Skin epidermis (tissue), 12 donors: ENCODE measurements around the gene SCAP.
"Not testable (repeated sequence)": the region's sequence is repeated elsewhere in the genome, so short reads cannot be mapped to it uniquely, and the experiment has no call there.

Experiments used
- H3K27ac ChIP-seq, 21 experiments: fragments of 200-600 bp; sonication (generic) in 11 of 21; one replicate each; pipeline ENCODE4 v1.5.0; 2020; ENCODE audit warnings: mild to moderate bottlenecking in 3 of 21, inconsistent platforms in 2 of 21, moderate library complexity in 2 of 21
- H3K4me3 ChIP-seq, 7 experiments: fragments of 200-600 bp; sonication (generic) in 2 of 7; one replicate each; pipeline ENCODE4 v1.5.0; 2020; ENCODE audit warnings: inconsistent platforms in 2 of 7, mild to moderate bottlenecking in 2 of 7, moderate library complexity in 1 of 7

Gene SCAP

DNA sequence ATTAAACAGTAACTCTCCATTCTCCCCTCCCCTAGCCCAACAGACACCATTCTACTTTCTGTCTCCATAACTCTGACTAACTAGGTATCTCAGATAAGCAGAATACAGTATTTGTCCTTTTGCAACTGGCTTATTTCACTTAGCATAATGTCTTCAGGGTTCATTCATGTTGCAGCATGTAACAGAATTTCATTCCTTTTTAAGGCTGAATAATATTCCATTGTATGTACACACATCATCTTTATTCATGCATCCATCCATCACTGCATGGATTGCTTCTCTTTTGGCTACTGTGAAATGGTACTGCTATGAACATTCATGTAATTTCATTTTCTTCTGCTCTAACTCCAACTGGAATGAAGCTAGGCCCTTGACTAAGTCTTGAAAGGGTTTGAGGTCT, 96.9 kb downstream of the SCAP start:
- no peak overlapping the region for H3K4me3 ChIP-seq
- no peak overlapping the region for H3K27ac ChIP-seq

DNA sequence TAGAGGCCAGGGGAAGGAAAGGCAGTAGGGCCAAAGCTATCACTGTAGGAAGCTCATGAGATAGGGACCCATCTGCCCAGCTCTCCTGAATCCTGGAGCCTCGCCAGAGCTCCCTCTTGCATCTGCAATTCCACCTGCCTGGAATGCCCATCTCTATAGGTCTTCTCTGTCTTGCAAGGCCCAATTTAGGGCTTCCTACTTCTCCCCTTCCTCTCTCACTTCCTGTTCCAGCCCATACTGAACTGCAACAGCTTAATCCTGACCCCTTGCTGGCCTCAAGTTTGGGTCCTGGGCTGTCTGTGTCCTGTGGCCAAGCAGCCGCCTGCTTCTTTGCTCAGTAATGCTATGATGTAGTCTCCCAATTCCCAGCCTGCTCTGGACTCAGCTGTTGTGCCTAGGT, 98.6 kb downstream of the SCAP start:
- H3K27ac ChIP-seq = no peak overlapping the region
- H3K4me3 ChIP-seq = no peak overlapping the region

DNA sequence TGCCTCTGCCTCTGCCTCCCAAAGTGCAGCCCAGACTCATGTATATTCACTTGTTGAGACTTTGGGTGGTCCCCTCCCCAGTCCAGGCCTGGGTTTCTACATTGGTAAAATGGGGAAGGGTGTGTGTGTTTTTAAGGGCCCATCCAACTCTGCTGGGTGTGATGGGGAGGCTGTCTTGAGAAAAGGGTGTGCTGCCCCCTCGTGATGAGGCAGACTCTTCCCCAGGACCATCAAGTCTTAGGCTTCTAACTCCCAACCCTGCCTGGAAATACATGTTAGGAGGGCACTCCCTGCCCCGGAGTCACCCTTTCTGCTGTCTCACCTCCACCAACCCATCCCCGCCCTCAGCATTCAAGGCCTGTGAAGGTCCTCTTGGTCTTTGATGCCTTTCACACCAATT, 99.3 kb downstream of the SCAP start:
- Histone ChIP-seq H3K27ac (no peak overlapping the region), H3K4me3 (no peak overlapping the region)

GRCh38 chr3:47374587-47374986, 101.2 kb downstream of the SCAP start:
- H3K4me3 ChIP-seq = no peak overlapping the region
- H3K27ac ChIP-seq = no peak overlapping the region

GRCh38 chr3:47370887-47371697, 104.6 kb downstream of the SCAP start:
- Histone ChIP-seq H3K4me3 (no peak overlapping the region), H3K27ac (no peak overlapping the region)

- not testable (repeated sequence) for H3K4me3 ChIP-seq, H3K27ac ChIP-seq
Observed at GRCh38 chr3:47370020-47370419, 105.7 kb downstream of the SCAP start.

GRCh38 chr3:47367631-47368030, 108.1 kb downstream of the SCAP start:
- no peak overlapping the region for H3K27ac ChIP-seq
- H3K4me3 ChIP-seq = no peak overlapping the region

- no peak overlapping the region for H3K27ac ChIP-seq
- no peak overlapping the region for H3K4me3 ChIP-seq
Observed at GRCh38 chr3:47366833-47367232, 108.9 kb downstream of the SCAP start.

DNA sequence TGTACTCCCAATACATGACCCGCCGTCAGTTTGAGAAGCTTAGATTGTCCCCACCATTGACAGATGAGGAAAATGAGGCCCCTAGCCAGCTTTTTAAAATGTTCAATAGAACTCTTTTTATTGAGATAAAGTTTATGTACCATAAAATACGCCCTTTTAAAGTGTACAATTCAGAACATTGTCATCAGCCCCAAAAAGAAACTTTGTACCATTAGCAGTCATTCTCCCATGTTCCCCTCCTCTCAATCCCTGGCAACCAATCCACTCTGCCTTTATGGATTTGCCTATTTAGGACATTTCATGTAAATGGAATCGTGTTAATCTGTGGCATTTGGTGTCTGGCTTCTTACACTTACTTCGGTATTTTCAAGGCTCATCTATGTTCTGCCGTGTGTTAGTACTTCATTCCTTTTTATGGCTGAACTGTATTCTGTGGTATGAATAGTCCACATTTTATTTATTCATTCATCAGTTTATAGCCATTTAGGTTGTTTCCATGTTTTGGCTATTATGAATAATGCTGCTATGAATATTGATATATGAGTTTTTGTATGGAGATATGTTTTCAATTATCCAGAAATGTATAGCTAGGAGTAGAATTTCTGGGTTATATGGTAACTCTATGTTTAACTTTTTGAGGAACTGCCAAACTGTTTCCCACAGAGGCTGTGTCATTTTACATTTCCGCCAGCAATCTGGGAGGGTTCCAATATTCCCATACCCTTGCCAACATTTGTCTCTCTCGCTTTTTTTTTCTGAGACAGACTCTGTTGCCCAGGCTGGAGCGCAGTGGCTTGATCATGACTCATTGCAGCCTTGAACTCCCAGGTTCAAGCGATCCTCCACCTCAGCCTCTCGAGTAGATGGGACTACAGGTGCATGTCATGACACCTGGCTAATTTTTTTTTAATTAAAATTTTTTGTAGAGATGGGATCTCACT, 110.3 kb downstream of the SCAP start:
- peak overlapping the region in 1 of 21 experiments; percentile 11 for H3K27ac ChIP-seq
- no peak overlapping the region for H3K4me3 ChIP-seq
